ENCODE results near the gene PAIP2.
"Not testable (repeated sequence)": the region's sequence is repeated elsewhere in the genome, so short reads cannot be mapped to it uniquely, and the experiment has no call there.

Gene PAIP2

GRCh38 chr5:139354186-139354585 is 12.5 kb downstream of the PAIP2 start:
- Histone ChIP-seq H3K36me3 (ENCODE audit: control insufficient read depth in 5 of 5, insufficient read depth in 5 of 5, low read length in 5 of 5) (peaks cover 0 to 7% (median 3%) of the 10 kb centered on the region in 5 donors), H3K4me3 (ENCODE audit: low read depth in 1 of 5, low read length in 5 of 5) (no peak overlapping the region), H3K27ac (ENCODE audit: low read depth, low read length) (no peak overlapping the region), H3K9ac (ENCODE audit: low read length in 5 of 5) (no peak overlapping the region), H3K27me3 (ENCODE audit: control insufficient read depth in 5 of 5, insufficient read depth in 4 of 5, low read length in 5 of 5) (no peaks in the 10 kb centered on the region), H3K9me3 (ENCODE audit: control insufficient read depth in 5 of 5, low read length in 5 of 5) (no peaks in the 10 kb centered on the region), H3K4me1 (ENCODE audit: control insufficient read depth in 5 of 5, insufficient read depth in 5 of 5, low read length in 5 of 5) (peaks cover 0 to 9% (median 6%) of the 10 kb centered on the region in 5 donors)

- not testable (repeated sequence) for H3K4me3 ChIP-seq (ENCODE audit: low read depth in 1 of 5, low read length in 5 of 5); H3K27ac ChIP-seq (ENCODE audit: low read depth, low read length); H3K4me1 ChIP-seq (ENCODE audit: control insufficient read depth in 5 of 5, insufficient read depth in 5 of 5, low read length in 5 of 5); H3K27me3 ChIP-seq (ENCODE audit: control insufficient read depth in 5 of 5, insufficient read depth in 4 of 5, low read length in 5 of 5); H3K9me3 ChIP-seq (ENCODE audit: control insufficient read depth in 5 of 5, low read length in 5 of 5); H3K9ac ChIP-seq (ENCODE audit: low read length in 5 of 5); H3K36me3 ChIP-seq (ENCODE audit: control insufficient read depth in 5 of 5, insufficient read depth in 5 of 5, low read length in 5 of 5)
Measured at GRCh38 chr5:139355900-139356299, 14.2 kb downstream of the PAIP2 start.

- Histone ChIP-seq H3K27ac (ENCODE audit: low read depth, low read length) (no peak overlapping the region), H3K9ac (ENCODE audit: low read length in 5 of 5) (no peak overlapping the region), H3K4me3 (ENCODE audit: low read depth in 1 of 5, low read length in 5 of 5) (no peak overlapping the region), H3K27me3 (ENCODE audit: control insufficient read depth in 5 of 5, insufficient read depth in 4 of 5, low read length in 5 of 5) (no peaks in the 10 kb centered on the region), H3K9me3 (ENCODE audit: control insufficient read depth in 5 of 5, low read length in 5 of 5) (no peaks in the 10 kb centered on the region), H3K4me1 (ENCODE audit: control insufficient read depth in 5 of 5, insufficient read depth in 5 of 5, low read length in 5 of 5) (peaks cover 0 to 5% (median under 1%) of the 10 kb centered on the region in 5 donors), H3K36me3 (ENCODE audit: control insufficient read depth in 5 of 5, insufficient read depth in 5 of 5, low read length in 5 of 5) (peaks cover 0 to 7% (median 2%) of the 10 kb centered on the region in 5 donors)
Measured at GRCh38 chr5:139358064-139358463, 16.4 kb downstream of the PAIP2 start.

GRCh38 chr5:139360384-139360783 is 18.7 kb downstream of the PAIP2 start:
- H3K9me3 ChIP-seq (ENCODE audit: control insufficient read depth in 5 of 5, low read length in 5 of 5), result no peaks in the 10 kb centered on the region
- H3K36me3 ChIP-seq (ENCODE audit: control insufficient read depth in 5 of 5, insufficient read depth in 5 of 5, low read length in 5 of 5), result peaks cover 12 to 21% (median 13%) of the 10 kb centered on the region in 5 donors
- peaks cover 0 to 3% (median 0%) of the 10 kb centered on the region in 5 donors for H3K4me1 ChIP-seq (ENCODE audit: control insufficient read depth in 5 of 5, insufficient read depth in 5 of 5, low read length in 5 of 5)
- no peak overlapping the region for H3K27ac ChIP-seq (ENCODE audit: low read depth, low read length)
- no peaks in the 10 kb centered on the region for H3K27me3 ChIP-seq (ENCODE audit: control insufficient read depth in 5 of 5, insufficient read depth in 4 of 5, low read length in 5 of 5)
- H3K9ac ChIP-seq (ENCODE audit: low read length in 5 of 5), result no peak overlapping the region
- H3K4me3 ChIP-seq (ENCODE audit: low read depth in 1 of 5, low read length in 5 of 5), result no peak overlapping the region

- Histone ChIP-seq H3K9ac (ENCODE audit: low read length in 5 of 5) (no peak overlapping the region), H3K27me3 (ENCODE audit: control insufficient read depth in 5 of 5, insufficient read depth in 4 of 5, low read length in 5 of 5) (no peaks in the 10 kb centered on the region), H3K4me3 (ENCODE audit: low read depth in 1 of 5, low read length in 5 of 5) (no peak overlapping the region), H3K4me1 (ENCODE audit: control insufficient read depth in 5 of 5, insufficient read depth in 5 of 5, low read length in 5 of 5) (peaks cover 0 to 3% (median 0%) of the 10 kb centered on the region in 5 donors), H3K27ac (ENCODE audit: low read depth, low read length) (no peak overlapping the region), H3K36me3 (ENCODE audit: control insufficient read depth in 5 of 5, insufficient read depth in 5 of 5, low read length in 5 of 5) (peaks cover 16 to 36% (median 29%) of the 10 kb centered on the region in 5 donors), H3K9me3 (ENCODE audit: control insufficient read depth in 5 of 5, low read length in 5 of 5) (no peaks in the 10 kb centered on the region)
Measured at GRCh38 chr5:139361835-139362429, 20.3 kb downstream of the PAIP2 start.

- H3K9me3 ChIP-seq (ENCODE audit: control insufficient read depth in 5 of 5, low read length in 5 of 5), result no peaks in the 10 kb centered on the region
- H3K27me3 ChIP-seq (ENCODE audit: control insufficient read depth in 5 of 5, insufficient read depth in 4 of 5, low read length in 5 of 5), result no peaks in the 10 kb centered on the region
- H3K36me3 ChIP-seq (ENCODE audit: control insufficient read depth in 5 of 5, insufficient read depth in 5 of 5, low read length in 5 of 5), result peaks cover 28 to 49% (median 40%) of the 10 kb centered on the region in 5 donors
Measured at GRCh38 chr5:139363937-139364336, 22.3 kb downstream of the PAIP2 start.

GRCh38 chr5:139364466-139364865 is 22.8 kb downstream of the PAIP2 start:
- H3K27me3 ChIP-seq (ENCODE audit: control insufficient read depth in 5 of 5, insufficient read depth in 4 of 5, low read length in 5 of 5), result no peaks in the 10 kb centered on the region
- H3K36me3 ChIP-seq (ENCODE audit: control insufficient read depth in 5 of 5, insufficient read depth in 5 of 5, low read length in 5 of 5), result peaks cover 31 to 52% (median 45%) of the 10 kb centered on the region in 5 donors
- no peak overlapping the region for H3K27ac ChIP-seq (ENCODE audit: low read depth, low read length)
- no peak overlapping the region for H3K4me3 ChIP-seq (ENCODE audit: low read depth in 1 of 5, low read length in 5 of 5)
- no peaks in the 10 kb centered on the region for H3K9me3 ChIP-seq (ENCODE audit: control insufficient read depth in 5 of 5, low read length in 5 of 5)
- no peak overlapping the region for H3K9ac ChIP-seq (ENCODE audit: low read length in 5 of 5)
- H3K4me1 ChIP-seq (ENCODE audit: control insufficient read depth in 5 of 5, insufficient read depth in 5 of 5, low read length in 5 of 5), result peaks cover 0 to 3% (median 0%) of the 10 kb centered on the region in 5 donors

More at GRCh38 chr5:139363937-139364336, 22.3 kb downstream of the PAIP2 start:
- H3K9ac ChIP-seq (ENCODE audit: low read length in 5 of 5), result no peak overlapping the region
- H3K4me1 ChIP-seq (ENCODE audit: control insufficient read depth in 5 of 5, insufficient read depth in 5 of 5, low read length in 5 of 5), result peaks cover 0 to 3% (median 0%) of the 10 kb centered on the region in 5 donors
- no peak overlapping the region for H3K27ac ChIP-seq (ENCODE audit: low read depth, low read length)
- H3K4me3 ChIP-seq (ENCODE audit: low read depth in 1 of 5, low read length in 5 of 5), result no peak overlapping the region

- Histone ChIP-seq H3K36me3 (ENCODE audit: control insufficient read depth in 5 of 5, insufficient read depth in 5 of 5, low read length in 5 of 5) (peaks cover 39 to 73% (median 59%) of the 10 kb centered on the region in 5 donors), H3K9me3 (ENCODE audit: control insufficient read depth in 5 of 5, low read length in 5 of 5) (no peaks in the 10 kb centered on the region), H3K9ac (ENCODE audit: low read length in 5 of 5) (no peak overlapping the region), H3K27me3 (ENCODE audit: control insufficient read depth in 5 of 5, insufficient read depth in 4 of 5, low read length in 5 of 5) (no peaks in the 10 kb centered on the region), H3K4me3 (ENCODE audit: low read depth in 1 of 5, low read length in 5 of 5) (no peak overlapping the region), H3K4me1 (ENCODE audit: control insufficient read depth in 5 of 5, insufficient read depth in 5 of 5, low read length in 5 of 5) (peaks cover 0 to 17% (median 4%) of the 10 kb centered on the region in 5 donors), H3K27ac (ENCODE audit: low read depth, low read length) (no peak overlapping the region)
Measured at GRCh38 chr5:139368613-139369012, 27.0 kb downstream of the PAIP2 start.

GRCh38 chr5:139369181-139369580 is 27.5 kb downstream of the PAIP2 start:
- peaks cover 33 to 71% (median 57%) of the 10 kb centered on the region in 5 donors for H3K36me3 ChIP-seq (ENCODE audit: control insufficient read depth in 5 of 5, insufficient read depth in 5 of 5, low read length in 5 of 5)
- H3K9ac ChIP-seq (ENCODE audit: low read length in 5 of 5), result no peak overlapping the region

GRCh38 chr5:139371482-139372435 is 30.1 kb downstream of the PAIP2 start:
- H3K27ac ChIP-seq (ENCODE audit: low read depth, low read length), result no peak overlapping the region
- H3K9me3 ChIP-seq (ENCODE audit: control insufficient read depth in 5 of 5, low read length in 5 of 5), result no peaks in the 10 kb centered on the region
- no peaks in the 10 kb centered on the region for H3K27me3 ChIP-seq (ENCODE audit: control insufficient read depth in 5 of 5, insufficient read depth in 4 of 5, low read length in 5 of 5)
- no peak overlapping the region for H3K4me3 ChIP-seq (ENCODE audit: low read depth in 1 of 5, low read length in 5 of 5)
- no peak overlapping the region for H3K9ac ChIP-seq (ENCODE audit: low read length in 5 of 5)
- peaks cover 0 to 20% (median 6%) of the 10 kb centered on the region in 5 donors for H3K4me1 ChIP-seq (ENCODE audit: control insufficient read depth in 5 of 5, insufficient read depth in 5 of 5, low read length in 5 of 5)
- peaks cover 24 to 55% (median 44%) of the 10 kb centered on the region in 5 donors for H3K36me3 ChIP-seq (ENCODE audit: control insufficient read depth in 5 of 5, insufficient read depth in 5 of 5, low read length in 5 of 5)

More at GRCh38 chr5:139369181-139369580, 27.5 kb downstream of the PAIP2 start:
- no peaks in the 10 kb centered on the region for H3K9me3 ChIP-seq (ENCODE audit: control insufficient read depth in 5 of 5, low read length in 5 of 5)
- H3K27ac ChIP-seq (ENCODE audit: low read depth, low read length), result no peak overlapping the region
- H3K27me3 ChIP-seq (ENCODE audit: control insufficient read depth in 5 of 5, insufficient read depth in 4 of 5, low read length in 5 of 5), result no peaks in the 10 kb centered on the region
- peaks cover 0 to 20% (median 6%) of the 10 kb centered on the region in 5 donors for H3K4me1 ChIP-seq (ENCODE audit: control insufficient read depth in 5 of 5, insufficient read depth in 5 of 5, low read length in 5 of 5)
- H3K4me3 ChIP-seq (ENCODE audit: low read depth in 1 of 5, low read length in 5 of 5), result no peak overlapping the region

Data from subcutaneous abdominal adipose tissue (tissue), 5 donors.